Activated naive CD8-positive, alpha-beta T cell treated with anti-CD3 and anti-CD28 coated beads, Interleukin-2, amount 50 U/mL, for 16 hours (primary cell): ENCODE data around the gene DMRTB1.

Experiments used
- DNase-seq: peaks from one replicate; pipeline ENCODE4 v3.0.0-alpha.2; 2020; ENCODE audit warnings: low read depth, low spot score

Gene DMRTB1

GRCh38 chr1:53435151-53435550 lies 24.0 kb upstream of the DMRTB1 start:
- DNase-seq = no peak

DNA sequence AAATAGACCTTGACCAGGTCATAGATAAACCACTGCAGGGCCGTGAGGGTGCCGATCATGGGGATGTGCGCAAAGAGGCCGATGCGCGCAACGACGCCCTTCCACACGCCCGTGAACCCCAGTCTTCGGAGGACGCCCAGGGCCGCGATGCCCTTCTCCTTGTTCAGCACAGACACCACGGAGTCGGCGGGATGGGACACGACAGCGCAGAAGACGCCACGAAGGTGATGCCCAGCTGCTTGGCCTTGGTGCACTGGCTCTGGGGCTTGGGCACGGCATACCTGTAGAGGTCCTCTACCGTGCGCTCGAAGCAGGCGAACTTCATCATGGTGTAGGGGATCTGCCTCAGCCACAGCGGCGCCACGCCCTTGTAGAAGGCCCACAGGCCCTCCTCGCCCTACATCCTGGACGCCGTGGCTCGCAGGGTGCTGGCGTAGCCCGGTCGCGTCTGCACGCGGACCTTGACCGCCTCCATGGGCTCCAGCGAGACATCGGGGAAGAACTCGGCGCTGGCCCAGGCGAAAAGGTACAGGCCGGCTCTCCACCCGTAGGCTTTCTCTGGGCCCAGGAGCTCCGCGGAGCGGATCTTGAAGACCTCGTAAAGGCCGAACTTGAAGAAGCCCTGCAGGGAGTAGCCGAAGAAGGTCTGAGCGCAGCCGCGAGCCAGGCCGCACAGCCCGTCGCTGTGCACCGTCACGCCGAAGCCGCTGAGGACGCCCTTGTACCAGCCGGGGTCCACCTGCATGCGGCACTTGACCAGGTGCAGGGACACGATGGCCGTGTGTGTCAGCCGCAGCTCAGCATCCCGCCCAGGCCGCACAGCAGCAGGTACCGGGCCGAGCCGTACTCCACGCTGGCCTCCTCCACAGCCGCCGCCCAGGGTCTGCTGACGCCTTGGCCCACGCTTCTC lies 20.5 kb upstream of the DMRTB1 start:
- no peak for DNase-seq

- DNase-seq = no peak
These were observed 19.6 kb upstream of the DMRTB1 start for GRCh38 chr1:53439337-53440207.

DNA sequence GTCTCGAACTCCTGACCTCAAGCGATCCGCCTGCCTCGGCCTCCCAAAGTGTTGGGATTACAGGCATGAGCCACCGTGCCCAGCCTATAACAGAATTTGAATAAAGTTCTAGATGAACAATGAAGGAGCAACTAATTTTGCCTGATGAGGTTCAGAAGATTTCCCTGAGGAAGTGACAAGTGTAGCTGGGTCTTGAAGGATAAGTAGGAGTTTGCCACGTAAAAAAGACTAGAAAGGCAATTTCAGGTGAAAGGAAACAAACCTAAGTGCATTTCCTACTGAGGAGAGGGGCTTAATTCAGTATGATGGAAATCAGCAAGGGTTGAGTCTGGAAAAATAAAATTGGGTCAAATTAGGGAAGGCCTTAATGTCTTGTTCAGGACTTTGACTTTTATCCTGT lies 18.6 kb upstream of the DMRTB1 start:
- no peak for DNase-seq

- DNase-seq = no peak
These were observed 16.9 kb upstream of the DMRTB1 start for GRCh38 chr1:53442299-53442698.

GRCh38 chr1:53446051-53446450 lies 13.1 kb upstream of the DMRTB1 start:
- no peak for DNase-seq

- no peak for DNase-seq
These were observed 11.8 kb upstream of the DMRTB1 start for GRCh38 chr1:53447413-53447812.

GRCh38 chr1:53448241-53448841 lies 10.9 kb upstream of the DMRTB1 start:
- no peak for DNase-seq

DNA sequence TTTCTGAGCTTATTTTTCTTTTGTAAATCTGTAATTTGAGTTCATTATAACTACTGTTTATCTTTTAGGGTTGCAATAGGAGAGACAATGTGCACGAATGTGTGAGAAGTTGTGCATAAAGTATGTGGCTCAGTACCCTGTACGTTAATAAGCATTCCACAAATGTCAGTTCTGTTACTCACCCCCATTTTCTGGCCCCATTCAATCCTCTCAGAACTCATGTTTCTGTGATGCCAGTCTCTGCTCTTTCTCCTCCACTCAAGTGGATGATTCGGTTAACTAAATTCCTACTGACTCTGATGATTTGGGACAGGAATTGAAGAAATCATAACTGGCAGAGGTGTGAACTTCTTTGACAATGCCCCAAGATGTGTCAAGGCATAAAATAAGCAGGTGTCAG lies 10.2 kb upstream of the DMRTB1 start:
- DNase-seq = no peak

GRCh38 chr1:53449693-53450092 lies 9.5 kb upstream of the DMRTB1 start:
- no peak for DNase-seq

DNA sequence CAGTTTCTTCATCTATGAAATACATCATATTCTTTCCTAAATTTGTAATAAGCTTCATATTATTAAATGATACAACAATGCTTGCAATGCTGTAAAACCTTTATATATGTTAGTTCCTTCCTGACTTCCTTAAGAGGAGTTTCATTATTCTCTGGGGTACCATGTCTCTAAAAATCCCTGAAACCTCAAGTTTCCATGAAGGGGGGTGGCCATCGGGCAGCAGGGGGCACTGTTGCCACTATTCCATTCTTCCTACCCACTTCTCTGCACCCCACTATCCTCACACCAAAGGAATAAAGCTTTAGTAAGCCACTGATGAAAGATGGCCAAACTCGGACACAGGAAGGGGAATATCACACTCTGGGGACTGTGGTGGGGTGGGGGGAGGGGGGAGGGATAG lies 9.0 kb upstream of the DMRTB1 start:
- no peak for DNase-seq

DNA sequence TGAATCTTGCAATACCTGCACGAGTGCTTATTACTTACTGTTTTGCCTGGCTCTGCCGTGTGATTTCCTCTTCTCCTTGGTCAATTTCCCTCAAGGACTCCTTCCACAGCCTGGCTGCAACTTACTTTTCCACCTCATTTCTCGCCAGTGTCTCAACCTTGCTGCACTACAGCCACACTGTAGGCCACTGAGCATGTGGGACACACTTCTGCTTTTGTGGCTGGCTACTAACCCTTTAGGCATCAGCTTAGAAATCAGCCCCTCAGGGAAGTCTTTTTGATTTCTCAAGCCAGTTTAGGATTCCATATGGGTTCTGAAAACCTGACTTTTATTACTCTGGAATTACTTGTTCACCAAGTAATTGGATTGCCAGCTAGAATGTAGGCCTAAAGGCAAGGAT lies 5.2 kb upstream of the DMRTB1 start:
- DNase-seq = no peak

- DNase-seq = no peak
These were observed 3.7 kb upstream of the DMRTB1 start for GRCh38 chr1:53455364-53455991.

DNA sequence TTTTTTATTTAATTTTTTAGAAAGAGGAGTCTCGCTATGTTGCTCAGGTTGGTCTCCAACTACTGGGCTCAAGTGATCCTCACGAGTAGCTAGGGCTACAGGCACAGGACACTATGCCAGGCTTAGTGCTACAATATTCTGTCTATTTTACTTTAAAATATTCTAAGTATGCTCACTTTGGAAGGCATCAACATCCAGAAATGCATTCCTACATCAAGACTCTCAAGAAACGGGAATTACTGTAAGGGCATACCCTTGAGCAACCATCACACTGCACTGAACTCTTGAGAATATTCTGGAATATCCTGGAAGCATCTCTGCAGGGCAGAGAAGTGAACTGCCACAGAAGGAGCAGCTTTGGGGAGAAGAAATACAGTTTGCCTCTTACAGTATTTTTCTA lies 565 bp upstream of the DMRTB1 start:
- DNase-seq = no peak

DNA sequence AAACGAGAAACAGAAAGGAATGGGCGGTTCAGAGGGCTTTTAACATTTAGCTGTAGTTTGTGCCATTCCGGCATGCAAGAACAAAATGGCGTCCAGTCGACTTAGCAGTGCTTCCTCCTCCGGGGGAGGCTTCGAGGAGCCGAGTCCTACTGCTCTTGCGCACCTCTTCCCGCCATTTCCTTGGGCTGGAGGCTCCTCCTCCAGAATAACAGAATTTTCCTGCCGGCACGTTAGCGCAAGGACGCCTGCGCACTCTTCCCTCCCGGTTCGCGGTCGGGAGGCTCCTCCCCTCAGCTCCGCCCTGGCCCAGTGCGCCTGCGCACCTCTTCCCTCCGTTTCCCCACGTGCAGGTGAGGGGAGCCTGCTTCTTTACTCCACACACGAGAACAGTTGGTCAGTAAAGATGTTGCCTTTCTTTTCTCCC lies 1.0 kb downstream of the DMRTB1 start:
- no peak for DNase-seq

- DNase-seq = no peak
These were observed 1.6 kb downstream of the DMRTB1 start for GRCh38 chr1:53460666-53461322.

- DNase-seq = no peak
These were observed 2.3 kb downstream of the DMRTB1 start for GRCh38 chr1:53461323-53462044.

- no peak for DNase-seq
These were observed 3.0 kb downstream of the DMRTB1 start for GRCh38 chr1:53462193-53462592.

DNA sequence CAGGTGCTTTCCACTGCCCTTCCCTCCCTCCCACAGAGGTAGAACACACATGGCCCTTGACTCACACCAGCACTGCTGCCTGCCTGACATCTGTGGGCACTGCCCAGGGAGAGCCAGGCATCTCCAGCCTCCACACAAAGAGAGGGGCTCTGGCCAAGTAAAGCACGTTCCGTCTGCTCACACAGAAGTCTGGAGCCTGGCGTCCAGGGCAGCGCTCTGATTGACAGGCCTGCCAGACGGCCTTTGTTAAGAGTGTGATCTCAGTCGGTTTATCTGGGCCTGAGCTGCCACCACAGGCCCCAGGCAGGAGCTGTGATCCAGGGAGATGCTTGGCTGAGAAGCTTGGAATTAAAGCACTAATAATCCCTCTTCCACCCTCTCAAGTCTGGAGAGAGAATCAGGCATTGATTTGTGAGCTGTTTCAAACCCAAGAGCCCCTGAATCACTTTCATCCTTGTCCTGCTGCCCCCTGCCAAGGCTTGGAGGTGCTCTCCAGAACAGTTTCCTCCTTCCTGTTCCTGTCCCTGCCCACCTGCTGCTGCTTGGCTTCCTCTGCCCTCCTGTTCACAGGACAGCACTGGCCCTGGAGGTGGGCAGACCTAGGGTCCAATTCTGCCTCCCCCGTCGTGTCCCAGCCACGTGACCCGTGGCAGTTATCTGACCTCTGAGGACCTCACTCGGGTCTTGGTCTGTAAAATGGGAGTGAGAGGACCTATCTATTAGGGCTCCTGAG lies 3.7 kb downstream of the DMRTB1 start:
- DNase-seq = no peak
